Glutamatergic neuron (in vitro differentiated cells): ENCODE measurements around the gene NFASC. TPM values are rescaled to one million over a fixed set of nuclear protein-coding genes. Genes with fewer than 3 reads are reported as not detected.

ENCODE experiments used
- DNase-seq: peaks from one replicate; pipeline ENCODE4 v3.0.0; 2022
- H3K27ac Mint-ChIP-seq: one replicate; pipeline ENCODE4 v1.8.0; 2020; ENCODE audit warnings: mild to moderate bottlenecking, mixed read lengths, inconsistent platforms; ENCODE audit not compliant: unreplicated experiment
- H3K27me3 Mint-ChIP-seq: one replicate; pipeline ENCODE4 v1.8.0; 2020; ENCODE audit warnings: mild to moderate bottlenecking, moderate library complexity, mixed read lengths, inconsistent platforms; ENCODE audit not compliant: unreplicated experiment
- H3K36me3 Mint-ChIP-seq: one replicate; pipeline ENCODE4 v1.8.0; 2020; ENCODE audit warnings: mild to moderate bottlenecking, mixed read lengths, inconsistent platforms; ENCODE audit not compliant: unreplicated experiment
- H3K4me1 Mint-ChIP-seq: one replicate; pipeline ENCODE4 v1.8.0; 2020; ENCODE audit warnings: mild to moderate bottlenecking, low read depth, mixed read lengths, inconsistent platforms; ENCODE audit not compliant: unreplicated experiment
- H3K4me3 Mint-ChIP-seq: one replicate; pipeline ENCODE4 v1.8.0; 2020; ENCODE audit warnings: mild to moderate bottlenecking, mixed read lengths, inconsistent platforms; ENCODE audit not compliant: unreplicated experiment
- H3K9me3 Mint-ChIP-seq: one replicate; pipeline ENCODE4 v1.8.0; 2020; ENCODE audit warnings: mild to moderate bottlenecking, moderate library complexity, mixed read lengths, inconsistent platforms; ENCODE audit not compliant: unreplicated experiment
- total RNA-seq: library from RNA; stranded (reverse); fragmentation: NEBNext Ultra II Directional; extraction: Animal tissue kit (Norgen Biotek cat#: 25700); gene quantifications from one replicate; pipeline ENCODE4 v1.2.1, GENCODE V29; 2021; ENCODE audit not compliant: unreplicated experiment
- TF ChIP-seq, protein P1 (sequence below): fragments of 200-600 bp; sonication (generic); IDR thresholded peaks from one replicate; pipeline ENCODE4 v1.5.0; 2021; ENCODE audit not compliant: partially characterized antibody, unreplicated experiment

NFASC gene
- total RNA-seq, 1 donor from 2014 or later: 301 TPM

DNA sequence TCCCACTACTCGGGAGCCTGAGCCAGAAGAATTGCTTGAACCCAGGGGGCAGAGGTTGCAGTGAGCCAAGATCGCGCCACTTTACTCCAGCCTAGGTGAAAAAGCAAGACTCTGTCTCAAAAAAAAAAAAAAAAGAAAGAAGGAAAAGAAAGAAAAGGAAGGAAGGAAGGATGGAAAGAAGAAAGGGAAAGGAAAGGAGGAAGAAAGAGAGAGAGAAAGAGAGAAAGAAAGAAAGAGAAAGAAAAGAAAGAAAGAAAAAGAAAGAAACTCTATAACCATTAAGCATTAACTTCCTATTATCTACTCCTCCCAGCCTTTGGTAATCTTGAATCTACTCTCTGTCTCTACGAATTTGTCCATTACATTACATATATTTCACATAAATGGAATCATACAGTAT lies 6.9 kb upstream of the NFASC start:
- DNase-seq: no peak
- no peak overlapping the region for H3K27ac Mint-ChIP-seq
- H3K4me3 Mint-ChIP-seq: no peak overlapping the region
- peaks cover 5% of the 10 kb centered on the region for H3K36me3 Mint-ChIP-seq
- TF ChIP-seq, protein P1, sequence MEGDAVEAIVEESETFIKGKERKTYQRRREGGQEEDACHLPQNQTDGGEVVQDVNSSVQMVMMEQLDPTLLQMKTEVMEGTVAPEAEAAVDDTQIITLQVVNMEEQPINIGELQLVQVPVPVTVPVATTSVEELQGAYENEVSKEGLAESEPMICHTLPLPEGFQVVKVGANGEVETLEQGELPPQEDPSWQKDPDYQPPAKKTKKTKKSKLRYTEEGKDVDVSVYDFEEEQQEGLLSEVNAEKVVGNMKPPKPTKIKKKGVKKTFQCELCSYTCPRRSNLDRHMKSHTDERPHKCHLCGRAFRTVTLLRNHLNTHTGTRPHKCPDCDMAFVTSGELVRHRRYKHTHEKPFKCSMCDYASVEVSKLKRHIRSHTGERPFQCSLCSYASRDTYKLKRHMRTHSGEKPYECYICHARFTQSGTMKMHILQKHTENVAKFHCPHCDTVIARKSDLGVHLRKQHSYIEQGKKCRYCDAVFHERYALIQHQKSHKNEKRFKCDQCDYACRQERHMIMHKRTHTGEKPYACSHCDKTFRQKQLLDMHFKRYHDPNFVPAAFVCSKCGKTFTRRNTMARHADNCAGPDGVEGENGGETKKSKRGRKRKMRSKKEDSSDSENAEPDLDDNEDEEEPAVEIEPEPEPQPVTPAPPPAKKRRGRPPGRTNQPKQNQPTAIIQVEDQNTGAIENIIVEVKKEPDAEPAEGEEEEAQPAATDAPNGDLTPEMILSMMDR: no peak
- H3K4me1 Mint-ChIP-seq: peaks cover 60% of the 10 kb centered on the region
- H3K27me3 Mint-ChIP-seq: peaks cover 5% of the 10 kb centered on the region
- peaks cover 5% of the 10 kb centered on the region for H3K9me3 Mint-ChIP-seq

- Mint-ChIP-seq H3K4me3 (no peak overlapping the region), H3K27ac (no peak overlapping the region), H3K4me1 (peaks cover 57% of the 10 kb centered on the region), H3K9me3 (peaks cover 4% of the 10 kb centered on the region), H3K27me3 (peaks cover 14% of the 10 kb centered on the region), H3K36me3 (peaks cover 5% of the 10 kb centered on the region)
- TF ChIP-seq, protein P1: no peak
- DNase-seq: no peak
Measured at GRCh38 chr1:204866051-204866596, 4.5 kb upstream of the NFASC start.

DNA sequence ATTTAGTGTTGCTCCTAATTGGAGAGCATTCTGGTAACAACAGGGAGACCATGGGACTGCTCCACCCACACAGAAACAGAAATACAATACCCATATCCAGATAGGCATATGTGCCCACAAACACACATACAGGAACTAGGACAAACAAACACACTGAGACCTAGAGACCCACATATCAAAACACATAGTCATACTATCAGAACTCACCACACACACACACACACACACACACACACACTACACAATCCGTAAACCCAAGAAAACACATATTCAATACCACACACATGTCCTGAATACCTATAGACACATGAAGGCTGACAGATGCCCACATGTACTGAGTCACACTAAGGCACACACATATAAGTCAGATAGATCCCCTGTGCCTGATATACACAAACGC lies 3.5 kb upstream of the NFASC start:
- Mint-ChIP-seq H3K4me1 (peaks cover 63% of the 10 kb centered on the region), H3K4me3 (peak overlapping the region; percentile 57), H3K27me3 (peaks cover 16% of the 10 kb centered on the region), H3K27ac (peak overlapping the region; percentile 0), H3K9me3 (peaks cover 6% of the 10 kb centered on the region), H3K36me3 (peaks cover 1% of the 10 kb centered on the region)
- TF ChIP-seq, protein P1: no peak
- no peak for DNase-seq

- TF ChIP-seq, protein P1: no peak
- Mint-ChIP-seq H3K4me3 (peak overlapping the region; percentile 44), H3K27me3 (peaks cover 16% of the 10 kb centered on the region), H3K4me1 (peaks cover 63% of the 10 kb centered on the region), H3K27ac (peak overlapping the region; percentile 38), H3K36me3 (no peaks in the 10 kb centered on the region), H3K9me3 (peaks cover 6% of the 10 kb centered on the region)
- DNase-seq: no peak
Measured at GRCh38 chr1:204867666-204868339, 2.9 kb upstream of the NFASC start.

GRCh38 chr1:204868340-204868700 lies 2.3 kb upstream of the NFASC start:
- no peak for DNase-seq
- H3K4me3 Mint-ChIP-seq: no peak overlapping the region
- H3K9me3 Mint-ChIP-seq: peaks cover 6% of the 10 kb centered on the region
- H3K27me3 Mint-ChIP-seq: peaks cover 16% of the 10 kb centered on the region
- TF ChIP-seq, protein P1: no peak
- H3K36me3 Mint-ChIP-seq: no peaks in the 10 kb centered on the region
- H3K4me1 Mint-ChIP-seq: peaks cover 64% of the 10 kb centered on the region
- H3K27ac Mint-ChIP-seq: peak overlapping the region; percentile 38
